GM21723 (cell line): ENCODE measurements around the gene OSBPL2.

Experiments
- ATAC-seq: cut with Tn5 transposase; IDR thresholded peaks from one replicate; pipeline ENCODE4 v1.9.1; 2021; ENCODE audit warnings: mild to moderate bottlenecking, moderate library complexity; ENCODE audit not compliant: unreplicated experiment

Gene OSBPL2

GRCh38 chr20:62248890-62249560 is 10.7 kb downstream of the OSBPL2 start:
- no peak for ATAC-seq

GRCh38 chr20:62252342-62252966 is 14.1 kb downstream of the OSBPL2 start:
- no peak for ATAC-seq

- no peak for ATAC-seq
These were observed 15.1 kb downstream of the OSBPL2 start for GRCh38 chr20:62253398-62253797.

GRCh38 chr20:62254021-62254724 is 15.9 kb downstream of the OSBPL2 start:
- ATAC-seq: no peak

GRCh38 chr20:62255976-62256375 is 17.7 kb downstream of the OSBPL2 start:
- ATAC-seq: no peak

DNA sequence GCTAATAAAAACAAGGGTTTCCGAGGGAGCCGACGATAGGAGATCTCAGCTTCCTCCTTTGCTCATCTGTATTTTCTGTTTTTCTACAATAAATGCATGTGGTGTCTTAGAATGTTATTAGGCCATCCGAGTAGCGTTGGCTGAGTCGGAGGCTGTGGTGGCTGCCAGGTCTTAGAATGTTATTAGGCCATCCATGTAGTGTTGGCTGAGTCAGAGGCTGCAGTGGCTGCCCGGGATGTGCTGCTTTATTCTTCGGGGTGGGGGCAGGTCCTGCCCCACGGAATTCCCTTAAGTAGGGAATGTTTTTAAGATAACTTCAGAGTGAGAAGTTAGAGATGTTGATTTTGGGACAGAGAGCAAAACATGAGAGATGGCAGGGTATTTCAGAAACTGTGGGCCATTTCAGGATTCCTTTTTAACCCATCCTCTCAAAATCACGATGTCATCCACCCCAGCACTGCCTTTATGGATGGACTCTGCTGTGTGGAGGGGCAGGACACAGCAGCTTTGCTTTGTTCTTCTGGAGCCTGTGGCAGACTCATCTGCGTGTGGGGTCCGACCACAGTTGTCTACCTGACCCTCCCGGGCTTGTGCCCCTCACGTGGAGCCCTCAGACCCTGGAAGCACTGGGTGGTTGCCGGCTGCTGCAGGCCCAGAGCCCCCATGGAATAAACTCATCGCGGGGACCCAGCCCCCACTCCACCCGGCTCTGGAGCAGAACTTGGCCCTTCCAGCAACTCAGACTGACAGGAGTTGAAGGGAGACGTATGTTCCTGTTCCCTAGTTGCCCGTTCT is 20.4 kb downstream of the OSBPL2 start:
- no peak for ATAC-seq

DNA sequence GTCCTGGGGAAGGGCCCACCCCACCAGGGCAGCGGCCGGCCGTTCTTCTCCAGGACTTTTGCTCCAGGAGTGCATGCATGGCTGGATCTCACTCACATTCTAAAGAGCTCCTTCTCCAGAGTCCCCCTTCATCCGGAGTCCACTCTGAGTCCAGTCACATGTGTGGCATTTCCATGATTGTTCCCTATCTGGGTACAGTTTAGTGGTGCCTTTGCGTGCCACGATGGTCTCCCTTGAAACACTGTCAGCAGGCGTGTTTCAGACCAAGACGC is 20.9 kb downstream of the OSBPL2 start:
- ATAC-seq: no peak

DNA sequence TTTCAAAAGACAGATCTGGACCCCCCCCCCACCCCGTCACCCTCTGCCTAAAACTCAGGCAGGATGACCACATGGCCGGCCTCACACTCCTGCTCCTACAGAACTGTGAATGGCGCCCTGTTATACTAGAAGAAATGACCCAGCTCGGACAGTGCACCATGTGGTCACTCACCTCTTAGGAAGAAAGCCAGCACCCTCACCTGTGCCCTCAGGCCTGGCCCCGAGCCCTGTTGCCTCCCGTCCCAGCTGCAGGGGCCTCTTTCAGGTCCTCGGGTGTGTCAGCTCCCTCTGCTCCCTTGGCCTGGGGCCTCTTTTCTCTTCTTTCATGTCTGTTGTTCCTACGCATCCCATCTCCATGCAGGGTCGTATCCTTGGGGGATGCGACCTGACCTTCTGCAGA is 23.7 kb downstream of the OSBPL2 start:
- ATAC-seq: no peak

DNA sequence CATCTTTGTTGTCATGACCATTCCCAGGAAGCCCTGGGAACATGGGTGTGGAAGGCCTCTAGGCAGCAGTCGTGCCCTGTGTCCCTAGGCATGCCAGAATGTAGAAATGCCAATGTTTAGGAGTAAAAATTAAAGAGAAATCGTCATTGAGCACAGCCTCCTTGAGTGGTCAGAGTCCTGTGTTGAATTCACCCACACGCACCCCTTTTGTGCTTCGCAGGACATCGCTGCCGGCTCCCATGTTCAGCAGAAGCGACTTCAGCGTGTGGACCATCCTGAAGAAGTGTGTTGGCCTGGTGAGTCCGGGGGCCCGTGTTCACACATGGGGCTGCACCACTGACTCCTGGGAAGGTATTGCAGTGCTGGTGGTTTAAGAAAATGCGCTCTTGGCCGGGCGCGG is 25.1 kb downstream of the OSBPL2 start:
- ATAC-seq: no peak

GRCh38 chr20:62265365-62265764 is 27.0 kb downstream of the OSBPL2 start:
- ATAC-seq: no peak

- ATAC-seq: no peak
These were observed 28.0 kb downstream of the OSBPL2 start for GRCh38 chr20:62266340-62266739.

DNA sequence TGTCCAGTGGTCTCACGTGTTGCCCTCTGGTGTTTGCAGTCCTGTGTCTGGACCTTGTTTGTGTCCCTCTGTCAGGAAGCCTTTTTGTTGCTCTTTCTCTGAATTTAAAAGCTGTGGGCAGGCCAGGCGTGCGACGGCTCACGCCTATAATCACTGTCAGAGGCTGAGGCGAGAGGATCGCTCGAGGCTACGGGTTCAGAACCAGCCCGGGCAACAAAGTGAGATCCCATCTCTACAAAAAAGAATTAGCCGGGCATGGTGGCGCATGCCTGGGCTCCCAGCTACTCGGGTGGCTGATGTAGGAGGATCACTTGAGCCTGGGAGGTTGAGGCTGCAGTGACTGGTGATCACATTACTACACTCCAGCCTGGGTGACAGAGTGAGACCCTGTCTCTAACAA is 28.5 kb downstream of the OSBPL2 start:
- no peak for ATAC-seq

DNA sequence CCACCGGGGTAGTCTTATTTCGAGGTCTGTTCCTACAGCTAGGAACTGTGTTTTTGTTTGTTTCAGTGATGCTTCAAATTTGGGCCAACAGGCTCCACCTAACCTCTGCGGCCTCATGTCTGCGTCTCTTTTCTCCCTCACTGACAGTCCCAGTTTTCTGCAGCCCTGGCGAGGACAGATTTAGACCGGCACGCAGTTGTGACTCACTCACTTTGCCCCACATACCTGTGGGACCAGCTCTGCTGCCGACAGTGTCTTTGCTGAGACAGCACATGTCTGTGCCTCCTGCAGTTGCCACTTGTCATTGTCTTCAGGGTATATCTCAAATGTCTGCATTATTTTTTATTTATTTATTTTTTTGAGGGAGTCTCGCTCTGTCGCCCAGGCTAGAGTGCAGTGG is 29.2 kb downstream of the OSBPL2 start:
- ATAC-seq: no peak

DNA sequence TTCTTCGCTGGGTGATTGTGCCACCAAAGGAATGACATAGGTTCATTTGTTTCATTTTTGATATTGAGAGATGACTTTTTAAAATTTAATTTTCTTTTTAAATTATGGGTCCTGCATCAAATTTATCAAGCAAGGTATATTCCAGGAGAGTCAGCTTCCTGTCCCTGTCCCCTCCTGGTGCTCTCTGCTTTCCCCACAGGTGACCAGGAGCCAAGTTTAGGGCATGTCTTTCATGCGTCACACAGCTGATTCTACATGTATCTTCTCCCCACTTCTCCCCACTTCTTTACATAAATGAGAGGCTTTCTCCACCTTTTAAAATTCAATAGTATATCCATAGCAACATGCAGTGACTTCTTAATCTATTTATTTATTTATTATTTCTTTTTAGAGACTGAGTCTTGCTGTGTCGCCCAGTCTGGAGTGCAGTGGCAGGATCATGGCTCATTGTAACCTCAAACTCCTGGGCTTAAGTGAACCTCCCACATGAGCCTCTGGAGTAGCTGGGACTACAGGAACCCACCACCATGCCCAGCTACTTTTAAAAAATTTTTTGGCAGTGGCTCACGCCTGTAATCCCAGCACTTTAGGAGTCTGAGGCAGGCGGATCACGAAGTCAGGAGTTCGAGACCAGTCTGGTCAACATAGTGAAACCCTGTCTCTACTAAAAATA is 30.0 kb downstream of the OSBPL2 start:
- ATAC-seq: no peak

GRCh38 chr20:62269378-62269777 is 31.1 kb downstream of the OSBPL2 start:
- ATAC-seq: no peak

GRCh38 chr20:62269871-62270270 is 31.6 kb downstream of the OSBPL2 start:
- ATAC-seq: no peak

DNA sequence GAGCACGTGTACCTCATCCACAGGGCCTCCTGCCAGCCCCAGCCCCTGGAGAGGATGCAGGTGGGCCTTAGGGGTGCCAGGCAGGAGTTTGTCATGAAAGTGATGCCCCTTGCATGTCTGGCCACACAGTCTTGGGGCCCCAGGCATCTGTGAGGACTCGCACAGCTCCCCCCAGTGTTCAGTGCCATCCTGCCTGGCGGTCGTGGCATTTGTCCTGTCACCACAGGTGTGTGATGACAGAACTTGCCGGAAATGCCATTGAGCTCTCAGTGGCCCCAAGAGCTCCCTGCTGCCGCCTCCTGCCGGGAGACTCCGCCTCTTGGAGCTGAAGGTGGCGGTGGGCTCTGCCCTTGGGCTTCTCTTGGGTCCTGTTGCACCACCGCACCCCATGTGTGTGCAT is 33.9 kb downstream of the OSBPL2 start:
- ATAC-seq: no peak

DNA sequence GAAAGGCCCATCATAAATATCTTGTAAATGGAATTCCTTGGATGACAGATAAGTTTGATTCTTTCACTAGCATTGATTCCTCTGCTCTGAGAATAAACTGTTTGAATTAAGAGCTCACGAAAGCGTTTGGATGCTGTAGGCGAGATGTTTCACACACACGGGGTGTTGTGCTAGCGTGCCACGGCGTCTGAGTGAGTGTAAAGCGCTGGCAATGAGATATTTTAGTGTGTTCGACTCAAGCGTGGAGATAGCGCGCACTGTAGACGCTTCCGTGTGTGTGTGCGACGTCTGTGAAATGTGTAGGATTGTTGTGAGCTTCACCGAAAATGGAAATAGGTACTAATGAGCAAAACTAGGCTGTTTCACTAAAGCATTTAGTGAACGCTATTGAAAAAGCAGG is 35.1 kb downstream of the OSBPL2 start:
- no peak for ATAC-seq

- no peak for ATAC-seq
These were observed 36.1 kb downstream of the OSBPL2 start for GRCh38 chr20:62274332-62274950.

GRCh38 chr20:62275219-62275618 is 36.9 kb downstream of the OSBPL2 start:
- ATAC-seq: no peak

- no peak for ATAC-seq
These were observed 38.1 kb downstream of the OSBPL2 start for GRCh38 chr20:62276439-62276838.
